ENCODE data around the gene SFTPB.

SFTPB gene

DNA sequence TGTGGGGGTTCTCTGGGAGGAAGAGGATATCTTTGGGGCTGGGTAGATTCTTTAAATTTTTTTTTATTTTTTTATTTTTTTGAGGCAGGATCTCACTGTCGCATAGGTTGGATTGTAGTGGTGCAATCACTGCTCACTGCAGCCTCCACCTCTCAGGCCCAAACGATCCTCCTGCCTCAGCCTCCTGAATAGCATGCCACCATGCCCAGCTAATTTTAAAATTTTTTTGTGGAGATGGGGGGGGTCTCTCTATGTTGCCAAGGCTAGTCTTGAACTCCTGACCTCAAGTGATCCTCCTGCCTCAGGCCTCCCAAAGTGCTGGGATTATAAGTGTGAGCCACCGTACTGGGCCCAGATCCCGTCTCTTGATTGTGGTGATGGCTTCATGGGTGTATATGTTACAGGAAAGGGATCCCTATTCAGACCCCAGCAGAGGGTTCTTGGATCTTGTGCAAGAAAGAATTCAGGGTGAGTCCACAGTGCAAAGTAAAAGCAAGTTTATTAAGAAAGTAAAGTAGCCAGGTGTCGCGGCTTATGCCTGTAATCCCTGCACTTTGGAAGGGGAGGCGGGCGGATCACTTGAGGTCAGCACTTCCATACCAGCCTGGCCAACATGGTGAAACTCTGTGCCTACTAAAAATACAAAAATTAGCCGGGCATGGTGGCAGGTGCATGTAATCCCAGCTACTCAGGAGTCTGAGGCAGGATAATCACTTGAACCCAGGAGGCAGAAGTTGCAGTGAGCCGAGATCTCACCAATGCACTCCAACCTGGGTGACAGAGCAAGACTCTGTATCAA, 54.1 kb downstream of the SFTPB start:
- DNase-seq (ENCODE audit: low read depth in 2 of 2), result no peak

- peak; percentile 75 to 82 for DNase-seq (ENCODE audit: low read depth in 2 of 2)
Observed at GRCh38 chr2:85611705-85612587, 56.1 kb downstream of the SFTPB start, which contains the start of gene C2orf68. TSS of gene C2orf68 (minus strand) at chr2:85612066. CDS start at chr2:85611984, 82 bp downstream.

DNA sequence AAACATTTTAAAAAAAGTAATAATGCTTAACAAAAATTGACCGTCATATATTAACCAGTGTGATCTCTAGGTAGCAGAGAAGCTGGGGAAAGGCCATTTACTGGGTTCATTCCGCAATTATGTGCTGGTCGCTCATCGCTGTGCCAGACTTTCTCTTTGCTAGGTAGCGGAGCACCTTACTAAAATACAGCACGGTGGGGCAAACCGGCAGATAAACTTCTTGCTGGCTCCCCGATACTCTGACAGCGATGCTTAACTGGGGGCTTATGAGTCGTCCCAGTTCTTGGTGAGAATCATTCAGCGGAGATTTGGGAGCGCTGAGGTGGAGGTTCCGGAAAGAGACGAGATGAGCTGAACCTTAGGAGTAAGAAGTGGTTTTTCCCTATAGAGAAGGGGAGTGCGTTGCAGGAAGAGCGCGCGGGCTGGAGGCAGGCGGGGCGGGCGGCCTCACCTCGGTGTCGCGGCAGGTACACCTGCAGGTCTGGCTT, 56.7 kb downstream of the SFTPB start:
- no peak for DNase-seq (ENCODE audit: low read depth in 2 of 2)
